HepG2 (cell line): ENCODE data around the gene TRAPPC12. TPM values are rescaled to one million over a fixed set of nuclear protein-coding genes. Genes with fewer than 3 reads are reported as not detected.
A peak's percentile ranks its signal among the peaks of the same experiment; 100 is the strongest.

Experiments
- ARNT ChIP-seq: fragments of 450-650 bp; IDR thresholded peaks from 2 replicates; pipeline ENCODE4 v1.6.1; 2017
- ARNT2 ChIP-seq: sonication (generic); formaldehyde crosslinking; IDR thresholded peaks from 2 replicates; pipeline ENCODE4 v1.8.0; 2022; ENCODE audit warnings: mild to moderate bottlenecking, low read depth, missing genetic modification reagents, moderate library complexity
- ATF5 ChIP-seq: sonication (generic); formaldehyde crosslinking; IDR thresholded peaks from 2 replicates; pipeline ENCODE4 v1.4.0; 2020; ENCODE audit warnings: mild to moderate bottlenecking, low read depth, missing genetic modification reagents
- CBX2 ChIP-seq, 2 experiments: fragments of 200-600 bp in 1 of 2; sonication (generic); formaldehyde crosslinking in 1 of 2; IDR thresholded peaks; 2 replicates each; pipeline versions ENCODE4 v1.7.0 to v1.8.1; 2018 to 2022; ENCODE audit warnings: low read depth in 2 of 2, low read length in 1 of 2, mild to moderate bottlenecking in 1 of 2, missing genetic modification reagents in 1 of 2
- CENPT ChIP-seq: sonication (generic); formaldehyde crosslinking; IDR thresholded peaks from 2 replicates; pipeline ENCODE4 v1.8.0; 2022; ENCODE audit warnings: low read depth, mild to moderate bottlenecking, moderate library complexity, missing genetic modification reagents
- CHCHD3 ChIP-seq: sonication (generic); formaldehyde crosslinking; IDR thresholded peaks from 2 replicates; pipeline ENCODE4 v1.8.0; 2022; ENCODE audit warnings: mild to moderate bottlenecking, missing genetic modification reagents, moderate library complexity
- EED ChIP-seq: sonication (generic); formaldehyde crosslinking; IDR thresholded peaks from 2 replicates; pipeline ENCODE4 v1.5.0; 2020; ENCODE audit warnings: mild to moderate bottlenecking, missing genetic modification reagents
- EP300 ChIP-seq, 3 experiments: sonication (generic) in 1 of 3; formaldehyde crosslinking in 1 of 3; IDR thresholded peaks; 2 replicates each; pipeline versions ENCODE4 v1.5.1 to v1.6.1; 2011 to 2020; ENCODE audit warnings: low read depth in 2 of 3, low read length in 2 of 3, borderline replicate concordance in 1 of 3, improper control_type of control experiment in 1 of 3, mild to moderate bottlenecking in 1 of 3, missing genetic modification reagents in 1 of 3, moderate library complexity in 1 of 3
- GZF1 ChIP-seq: sonication (generic); formaldehyde crosslinking; IDR thresholded peaks from 2 replicates; pipeline ENCODE4 v1.5.1; 2020; ENCODE audit warnings: mild to moderate bottlenecking, missing genetic modification reagents
- HDAC6 ChIP-seq: fragments of 200-600 bp; sonication (generic); IDR thresholded peaks from 2 replicates; pipeline ENCODE4 v1.7.0; 2017; ENCODE audit warnings: mild to moderate bottlenecking, antibody characterized with exemption, low read length, low read depth
- KDM2A ChIP-seq: sonication (generic); formaldehyde crosslinking; IDR thresholded peaks from 2 replicates; pipeline ENCODE4 v1.4.0; 2020; ENCODE audit warnings: low read depth, missing genetic modification reagents, borderline replicate concordance
- LRRFIP1 ChIP-seq: sonication (generic); formaldehyde crosslinking; conservative IDR thresholded peaks from 2 replicates; pipeline ENCODE4 v1.4.0; 2020; ENCODE audit warnings: missing genetic modification reagents
- MAX ChIP-seq: IDR thresholded peaks from 2 replicates; pipeline ENCODE4 v1.6.1; 2012; ENCODE audit warnings: inconsistent platforms
- MIER3 ChIP-seq: IDR thresholded peaks from 2 replicates; pipeline ENCODE4 v1.6.1; 2016; ENCODE audit warnings: missing compliant biosample characterization, borderline replicate concordance
- MYC ChIP-seq: sonication (generic); formaldehyde crosslinking; IDR thresholded peaks from 2 replicates; pipeline ENCODE4 v1.9.0; 2021; ENCODE audit warnings: missing genetic modification reagents, borderline replicate concordance
- SALL1 ChIP-seq: sonication (generic); formaldehyde crosslinking; IDR thresholded peaks from 2 replicates; pipeline ENCODE4 v1.8.0; 2022; ENCODE audit warnings: mild to moderate bottlenecking, missing genetic modification reagents
- SAP130 ChIP-seq: IDR thresholded peaks from 2 replicates; pipeline ENCODE4 v1.6.1; 2016; ENCODE audit warnings: low read depth
- SPEN ChIP-seq: sonication (generic); formaldehyde crosslinking; IDR thresholded peaks from 2 replicates; pipeline ENCODE4 v1.5.1; 2020; ENCODE audit warnings: low read depth, mild to moderate bottlenecking, missing genetic modification reagents
- SRF ChIP-seq: IDR thresholded peaks from 2 replicates; pipeline ENCODE4 v1.6.1; 2011; ENCODE audit warnings: mild to moderate bottlenecking, low read depth, low read length, moderate library complexity
- ZFY ChIP-seq: sonication (generic); formaldehyde crosslinking; IDR thresholded peaks from 2 replicates; pipeline ENCODE4 v1.4.0; 2020; ENCODE audit warnings: missing genetic modification reagents
- ZNF235 ChIP-seq: sonication (generic); formaldehyde crosslinking; IDR thresholded peaks from 2 replicates; pipeline ENCODE4 v1.8.1; 2023; ENCODE audit warnings: mild to moderate bottlenecking, missing genetic modification reagents, borderline replicate concordance
- ZNF660 ChIP-seq: sonication (generic); formaldehyde crosslinking; IDR thresholded peaks from 2 replicates; pipeline ENCODE4 v1.5.1; 2020; ENCODE audit warnings: mild to moderate bottlenecking, low read depth, missing genetic modification reagents, borderline replicate concordance
- ZNF674 ChIP-seq: sonication (generic); formaldehyde crosslinking; IDR thresholded peaks from 2 replicates; pipeline ENCODE4 v1.5.0; 2020; ENCODE audit warnings: low read depth, mild to moderate bottlenecking, missing genetic modification reagents
- ZNF747 ChIP-seq: sonication (generic); formaldehyde crosslinking; IDR thresholded peaks from 2 replicates; pipeline ENCODE4 v1.8.1; 2023; ENCODE audit warnings: missing genetic modification reagents, mild to moderate bottlenecking, borderline replicate concordance
- ZNF773 ChIP-seq: sonication (generic); formaldehyde crosslinking; IDR thresholded peaks from 2 replicates; pipeline ENCODE4 v1.4.0; 2020; ENCODE audit warnings: missing genetic modification reagents, borderline replicate concordance
- ZNF792 ChIP-seq: IDR thresholded peaks from 2 replicates; pipeline ENCODE4 v1.6.1; 2016
- ZNF883 ChIP-seq: sonication (generic); formaldehyde crosslinking; IDR thresholded peaks from 2 replicates; pipeline ENCODE4 v1.5.1; 2020; ENCODE audit warnings: mild to moderate bottlenecking, missing genetic modification reagents; ENCODE audit errors: not compliant biosample characterization
- polyA plus RNA-seq, 8 experiments: library from polyadenylated mRNA; depleted of rRNA in 3 of 8; stranded (reverse) in 7 of 8; unstranded in 1 of 8; fragments of >200 nt; fragmentation: Illumina TruSeq in 4 of 8; extraction: Trizol in 4 of 8; gene quantifications; 2 replicates each; pipeline versions ENCODE4 v1.2.1 to v1.2.3, GENCODE V29; 2011 to 2016; ENCODE audit warnings: low read depth in 4 of 8, missing spikeins in 1 of 8, mixed read lengths in 1 of 8; ENCODE audit not compliant: insufficient read depth in 1 of 8
- total RNA-seq, 5 experiments: library from RNA; depleted of rRNA; stranded (reverse); fragments of >200 nt; fragmentation: Illumina TruSeq; extraction: Trizol; gene quantifications; 2 replicates each; pipeline ENCODE4 v1.2.3, GENCODE V29; 2016; ENCODE audit warnings: low read depth in 1 of 5

The TRAPPC12 gene
- total and polyA plus RNA-seq, 2 of the 13 experiments (the other 11 are each of a cell fraction or from before 2014, with no cell fraction given), result 46.4 to 97.7 TPM

GRCh38 chr2:3491716-3492474 lies 112.4 kb downstream of the TRAPPC12 start (continued):
- TF ChIP-seq GZF1, result no peak
- TF ChIP-seq CENPT (CRISPR knock-in tag), result no peak
- no peak for TF ChIP-seq MIER3
- TF ChIP-seq CBX2 (IDR thresholded peaks at IDR 0.05; ENCODE audit: low read depth, low read length), result no peak
- TF ChIP-seq CBX2 (CRISPR knock-in tag; IDR thresholded peaks at IDR 0.05; ENCODE audit: low read depth), result no peak
- no peak for TF ChIP-seq HDAC6
- no peak for TF ChIP-seq MAX
- no peak for TF ChIP-seq SAP130 (CRISPR knock-in tag)
- TF ChIP-seq ATF5 (CRISPR knock-in tag), result no peak
- TF ChIP-seq CHCHD3 (CRISPR knock-in tag), result no peak
- no peak for TF ChIP-seq ARNT
- no peak for TF ChIP-seq ZNF792 (CRISPR knock-in tag)
- TF ChIP-seq ZFY, result no peak
- no peak for TF ChIP-seq ZNF747 (CRISPR knock-in tag)
- TF ChIP-seq ZNF674 (CRISPR knock-in tag), result no peak
- no peak for TF ChIP-seq SRF
- TF ChIP-seq EED (CRISPR knock-in tag), result 0 out of 2 replicates have a peak, but pooled peaks have one; percentile 36
- TF ChIP-seq ZNF883 (CRISPR knock-in tag), result peak; percentile 32
- no peak for TF ChIP-seq MYC (CRISPR knock-in tag)
- TF ChIP-seq ZNF773, result no peak
- TF ChIP-seq SPEN (CRISPR knock-in tag), result no peak
- no peak for TF ChIP-seq ZNF660 (CRISPR knock-in tag)
- TF ChIP-seq LRRFIP1 (CRISPR knock-in tag), result no peak
- TF ChIP-seq KDM2A, result peak; percentile 14; the same call in 1 of the 2 replicates
- TF ChIP-seq ZNF235 (CRISPR knock-in tag), result no peak
- no peak for TF ChIP-seq SALL1 (CRISPR knock-in tag)
- TF ChIP-seq ARNT2 (CRISPR knock-in tag), result no peak
- no peak for TF ChIP-seq EP300 (IDR thresholded peaks at IDR 0.05; ENCODE audit: low read depth in 2 of 2, low read length in 2 of 2)
- no peak for TF ChIP-seq EP300 (CRISPR knock-in tag; IDR thresholded peaks at IDR 0.05; ENCODE audit: borderline replicate concordance)
